NCI-H526 (cell line): ENCODE results near the gene SFRP5.

ENCODE experiments used
- DNase-seq, 2 experiments: peaks; one replicate each; lab custom pipeline; 2025; lab: John Stamatoyannopoulos, UW

SFRP5 gene

GRCh38 chr10:97771913-97772823, at the start of gene SFRP5:
Gene SFRP5 (minus strand): TSS chr10:97771999. CDS start chr10:97771833, 166 bp downstream.
- peak in 1 of 2 experiments; percentile 22 for DNase-seq

GRCh38 chr10:97820096-97820704, 48.4 kb upstream of the SFRP5 start:
- no peak for DNase-seq

GRCh38 chr10:97818572-97818971, 46.8 kb upstream of the SFRP5 start:
- no peak for DNase-seq

- no peak for DNase-seq
Observed at GRCh38 chr10:97816609-97817008, 44.8 kb upstream of the SFRP5 start.

DNA sequence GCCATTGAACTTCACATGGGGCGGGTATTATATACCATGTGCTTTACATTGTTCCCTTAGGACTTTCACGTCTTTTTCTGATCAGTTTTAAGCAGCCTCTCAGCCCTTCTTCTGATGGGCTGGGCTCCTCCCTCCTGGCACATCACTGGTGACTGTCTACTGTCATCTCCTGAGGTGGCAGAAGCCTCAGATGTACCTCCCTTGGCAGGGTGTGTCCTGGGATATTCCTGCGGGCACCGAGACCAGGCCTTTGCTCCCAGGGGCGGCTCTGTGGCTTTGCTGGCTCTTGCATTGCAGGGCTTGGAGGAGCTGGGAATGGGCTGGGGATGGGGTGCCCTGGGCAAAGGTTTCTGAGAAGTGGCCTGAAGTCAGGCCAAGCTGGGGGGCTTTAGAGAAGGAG, 43.2 kb upstream of the SFRP5 start:
- no peak for DNase-seq

DNA sequence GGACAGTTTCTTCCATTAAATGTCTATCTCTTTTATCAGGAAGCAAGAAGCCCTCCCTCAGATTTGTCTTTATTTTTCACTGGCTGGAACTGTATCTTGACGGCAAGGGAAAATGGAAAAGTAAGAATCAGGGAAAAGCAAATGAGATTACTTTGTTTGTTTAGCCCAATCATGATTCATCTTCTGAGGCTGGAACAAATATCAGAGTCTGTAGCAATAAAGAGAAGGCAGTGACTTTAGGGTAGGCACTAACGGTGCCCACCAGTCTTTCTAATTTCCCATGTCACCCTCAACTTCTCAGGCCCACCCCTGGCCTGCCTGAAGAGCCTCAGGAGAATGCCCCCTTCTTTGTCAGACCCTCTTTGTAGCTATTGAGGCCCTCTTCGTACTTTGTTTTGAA, 41.5 kb upstream of the SFRP5 start:
- no peak for DNase-seq

GRCh38 chr10:97812696-97813095, 40.9 kb upstream of the SFRP5 start:
- DNase-seq: no peak

DNA sequence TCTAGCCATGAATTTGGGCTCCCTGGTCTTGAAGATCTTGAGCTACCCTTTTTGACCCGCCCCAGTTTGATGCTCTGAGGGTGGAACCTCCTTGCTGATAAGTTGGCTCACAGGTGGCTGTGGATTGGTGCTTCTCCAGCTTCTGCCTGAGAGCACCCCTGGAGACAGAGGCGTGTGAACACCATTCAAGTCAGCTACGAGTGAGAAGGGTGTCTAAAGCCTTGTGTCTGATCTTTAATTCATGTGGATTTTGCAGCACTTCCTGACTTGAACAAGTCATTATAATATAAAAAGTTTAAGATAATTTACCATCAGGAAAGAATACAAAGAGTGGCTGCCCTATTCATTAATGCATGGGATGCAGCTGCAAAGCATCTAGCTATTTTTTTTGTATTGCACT, 40.2 kb upstream of the SFRP5 start:
- no peak for DNase-seq

DNA sequence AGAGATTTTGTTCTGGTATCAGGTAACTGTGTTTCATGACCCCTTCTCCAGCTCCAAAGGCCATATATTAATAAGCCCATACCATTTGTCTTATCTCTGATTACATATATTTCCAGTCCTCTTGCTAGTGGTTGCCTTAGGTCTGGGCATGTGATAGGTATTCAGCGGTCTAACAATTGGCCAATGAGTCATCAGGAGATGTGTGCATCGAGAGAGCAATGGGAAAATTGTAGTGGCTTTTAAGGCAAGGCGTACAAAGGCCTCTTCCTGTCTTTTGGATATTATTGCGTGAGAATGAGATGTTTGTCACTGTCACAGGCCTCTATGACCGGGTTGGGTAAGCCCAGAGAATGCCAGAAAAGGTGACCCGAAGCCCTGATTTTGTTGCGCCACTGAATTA, 38.6 kb upstream of the SFRP5 start:
- no peak for DNase-seq

- DNase-seq: no peak
Observed at GRCh38 chr10:97805949-97806348, 34.1 kb upstream of the SFRP5 start.

DNA sequence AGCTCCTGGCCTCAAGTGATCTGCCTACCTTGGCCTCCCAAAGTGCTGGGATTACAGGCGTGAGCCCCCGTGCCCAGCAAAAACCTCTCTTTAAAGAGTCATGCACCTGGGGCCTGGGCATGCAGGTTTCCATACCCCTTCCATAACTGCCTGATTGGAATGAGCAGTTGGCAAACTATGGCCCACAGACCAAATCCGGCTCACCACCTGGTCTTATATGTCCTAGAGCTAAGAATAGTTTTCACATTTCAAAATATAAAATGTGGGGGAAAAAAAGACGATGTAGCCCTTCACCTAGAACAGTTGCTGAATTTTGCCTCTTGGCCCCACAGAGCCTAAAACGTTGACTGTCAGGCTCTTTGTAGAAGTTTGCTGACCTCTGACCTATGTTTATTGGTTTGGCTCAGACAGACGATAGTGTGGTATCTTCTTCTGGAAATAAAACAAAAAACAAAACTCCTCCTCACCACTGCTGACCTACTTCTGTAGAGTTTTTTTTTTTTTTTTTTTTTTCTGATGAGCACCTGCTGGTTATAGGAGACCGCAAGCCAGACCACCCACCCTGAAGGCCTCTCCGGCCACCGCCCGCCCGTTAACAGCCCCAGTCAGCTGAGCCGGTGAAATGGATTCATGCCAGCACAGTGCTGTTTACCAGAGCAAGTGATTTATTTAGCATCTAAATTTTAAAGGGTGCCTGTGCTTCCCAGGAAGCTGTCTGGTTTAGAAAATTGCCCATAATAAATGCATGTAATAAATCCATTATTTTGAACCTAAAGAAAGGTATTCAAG, 33.5 kb upstream of the SFRP5 start:
- no peak for DNase-seq

GRCh38 chr10:97801422-97801821, 29.6 kb upstream of the SFRP5 start:
- DNase-seq: no peak

GRCh38 chr10:97800474-97800873, 28.7 kb upstream of the SFRP5 start:
- DNase-seq: no peak

DNA sequence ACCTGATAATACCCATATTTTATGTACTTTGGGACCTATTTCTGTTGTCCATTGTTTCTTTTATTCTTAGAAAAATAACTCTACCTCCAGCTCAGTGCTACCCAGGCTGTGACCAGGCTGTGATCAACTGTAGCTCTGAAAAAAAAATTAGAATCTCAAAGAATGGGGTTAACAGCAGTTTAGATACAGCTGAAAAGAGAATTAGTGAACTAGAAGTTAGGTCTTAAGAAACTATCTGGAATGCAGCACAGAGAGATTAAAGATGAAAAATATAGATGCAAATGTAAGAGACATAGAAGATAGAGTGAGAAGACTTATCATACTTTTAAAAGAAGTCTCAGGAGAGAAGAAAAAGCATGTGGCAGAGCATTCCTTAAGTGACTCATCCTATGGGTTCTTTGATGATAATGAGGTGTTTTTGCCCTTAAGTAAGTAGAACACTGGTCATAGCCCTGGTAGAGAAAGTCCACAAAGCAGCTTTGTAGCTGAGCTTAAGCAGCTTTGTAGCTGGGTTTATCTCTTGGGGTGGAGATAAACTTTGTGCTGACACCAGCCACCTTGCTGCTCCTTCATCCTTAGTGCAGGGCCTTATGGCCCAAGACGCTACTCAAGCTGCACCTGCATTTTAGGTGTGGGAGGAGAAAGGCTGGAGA, 27.3 kb upstream of the SFRP5 start:
- DNase-seq: no peak

GRCh38 chr10:97796651-97797050, 24.9 kb upstream of the SFRP5 start:
- DNase-seq: no peak

GRCh38 chr10:97795886-97796285, 24.1 kb upstream of the SFRP5 start:
- no peak for DNase-seq

DNA sequence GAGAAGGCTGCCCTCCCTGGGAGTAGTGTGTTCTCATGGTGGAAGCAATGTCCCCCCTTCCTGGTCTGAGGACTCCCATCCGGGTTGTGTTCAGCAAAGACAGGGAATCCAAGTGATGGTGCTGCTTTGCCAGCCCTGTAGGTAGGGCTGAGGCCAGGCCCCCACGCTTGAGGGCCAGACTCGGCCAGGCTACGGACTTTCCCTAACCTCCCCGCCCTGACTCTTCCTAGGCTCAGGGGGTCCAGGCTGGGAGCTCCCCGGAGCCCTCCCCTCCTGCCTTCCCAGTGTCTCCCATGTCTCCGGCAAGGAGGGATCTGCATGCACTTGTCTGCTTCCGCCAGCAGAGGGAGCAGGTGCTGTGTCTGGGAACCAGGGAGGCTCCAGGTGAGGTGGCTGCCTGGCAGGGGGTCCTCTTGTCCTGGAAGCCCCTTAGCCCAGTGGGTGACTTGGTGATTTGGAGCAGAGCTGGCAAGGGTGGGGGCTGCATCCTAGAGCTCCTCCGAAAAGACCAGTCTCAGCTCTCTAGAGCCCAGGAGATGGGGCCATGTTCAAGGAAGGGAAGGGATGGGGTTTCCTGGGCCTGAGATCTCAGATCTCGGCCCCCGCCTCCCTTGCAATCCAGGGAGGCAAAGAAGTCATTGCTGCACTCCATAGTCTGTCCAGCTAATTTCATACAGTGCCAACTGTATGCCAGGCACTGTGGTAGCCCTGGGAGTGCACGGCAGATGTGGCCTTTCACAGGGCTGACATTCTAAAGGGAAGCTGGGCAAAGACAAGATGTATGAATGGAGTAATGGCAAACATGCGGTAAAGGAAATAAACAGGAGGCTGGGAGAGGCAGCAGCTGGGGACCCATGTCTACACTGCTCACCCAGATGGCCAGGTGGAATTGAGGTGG, 20.3 kb upstream of the SFRP5 start:
- DNase-seq: peak in 1 of 2 experiments; percentile 57

- no peak for DNase-seq
Observed at GRCh38 chr10:97789770-97790397, 18.1 kb upstream of the SFRP5 start.

GRCh38 chr10:97788552-97789442, 17.0 kb upstream of the SFRP5 start:
- peak in 1 of 2 experiments; percentile 32 for DNase-seq

- DNase-seq: no peak
Observed at GRCh38 chr10:97785731-97786130, 13.9 kb upstream of the SFRP5 start.
